Transverse colon (tissue), 4 donors: ENCODE data around the gene FCHSD1. TPM values are rescaled to one million over a fixed set of nuclear protein-coding genes. Genes with fewer than 3 reads are reported as not detected.
A peak's percentile ranks its signal among the peaks of the same experiment; 100 is the strongest.

Experiments used
- DNase-seq: peaks from one replicate; pipeline ENCODE4 v3.0.0-alpha.2; 2019
- H3K27ac ChIP-seq, 4 donors: fragments of 200-600 bp; sonication (generic); 2 replicates each; pipeline ENCODE4 v1.5.1; 2016 to 2018; ENCODE audit warnings: inconsistent platforms in 4 of 4
- H3K27me3 ChIP-seq: fragments of 200-600 bp; sonication (generic); 2 replicates; pipeline ENCODE4 v1.5.1; 2017; ENCODE audit warnings: inconsistent platforms
- H3K36me3 ChIP-seq, 4 donors: fragments of 200-600 bp; sonication (generic); 2 replicates each; pipeline ENCODE4 v1.5.1; 2017 to 2019; ENCODE audit warnings: inconsistent platforms in 4 of 4
- H3K4me1 ChIP-seq, 4 donors: fragments of 200-600 bp; sonication (generic); 2 replicates each; pipeline ENCODE4 v1.5.1; 2017 to 2020; ENCODE audit warnings: inconsistent platforms in 4 of 4
- H3K4me3 ChIP-seq, 4 donors: fragments of 200-600 bp; sonication (generic); 1 replicate in 1 of 4; 2 replicates in 3 of 4; pipeline versions ENCODE4 v1.5.1 to v1.6.1; 2017 to 2019; ENCODE audit warnings: inconsistent platforms in 4 of 4
- H3K9me3 ChIP-seq, 2 donors: fragments of 200-600 bp; sonication (generic); 2 replicates each; pipeline ENCODE4 v1.5.1; 2017 to 2019; ENCODE audit warnings: inconsistent platforms in 2 of 2
- EP300 ChIP-seq: sonication (generic); formaldehyde crosslinking; IDR thresholded peaks from one replicate; pipeline ENCODE4 v1.6.1; 2017; ENCODE audit warnings: antibody characterized with exemption, low read depth
- POLR2A ChIP-seq: fragments of 450-650 bp; IDR thresholded peaks from one replicate; pipeline ENCODE4 v1.6.1; 2016; ENCODE audit warnings: antibody characterized with exemption, mild to moderate bottlenecking, moderate library complexity
- POLR2AphosphoS5 ChIP-seq, 3 donors: sonication (generic); formaldehyde crosslinking; IDR thresholded peaks; one replicate each; pipeline ENCODE4 v1.6.1; 2016; ENCODE audit warnings: antibody characterized with exemption in 3 of 3
- WGBS, 2 donors: methylation state at CpG; one replicate each; pipeline ENCODE4 v1.1.5; 2018; ENCODE audit warnings: low coverage in 1 of 2; 5-methylcytosine and 5-hydroxymethylcytosine counted together
- in situ Hi-C, 4 donors: fragments of 200-750 bp; cut with MboI; loops; one replicate each; pipeline versions ENCODE4 v1.15.0 to v1.15.1; 2017; ENCODE audit warnings: low sequenced_read_pairs in 3 of 4, low pct_ligation_motif_present in 1 of 4, low pct_unique_long_range_greater_than_20kb in 1 of 4
- intact Hi-C: fragments of 100-400 bp; cut with DNase I; formaldehyde crosslinking; loops from one replicate; pipeline ENCODE4 v1.15.1; 2023; ENCODE audit warnings: low total_unique reads
- total RNA-seq, 4 donors: library from RNA; depleted of rRNA; stranded (reverse); fragments of >200 nt; gene quantifications; one replicate each; pipeline ENCODE4 v1.1.0, GENCODE V29; 2016
- TF ChIP-seq, protein P1 (sequence below), 5 experiments: fragments of 200-600 bp in 3 of 5; fragments of 450-650 bp in 2 of 5; sonication (generic) in 3 of 5; IDR thresholded peaks; 1 replicate in 2 of 5; 2 replicates in 3 of 5; pipeline ENCODE4 v1.5.1; 2016 to 2017; ENCODE audit warnings: antibody characterized with exemption in 5 of 5, inconsistent platforms in 3 of 5, mild to moderate bottlenecking in 2 of 5, moderate library complexity in 1 of 5

Gene FCHSD1
- total RNA-seq, 4 donors from 2014 or later = 26.1 to 69.9 (median 43.1) TPM

DNA sequence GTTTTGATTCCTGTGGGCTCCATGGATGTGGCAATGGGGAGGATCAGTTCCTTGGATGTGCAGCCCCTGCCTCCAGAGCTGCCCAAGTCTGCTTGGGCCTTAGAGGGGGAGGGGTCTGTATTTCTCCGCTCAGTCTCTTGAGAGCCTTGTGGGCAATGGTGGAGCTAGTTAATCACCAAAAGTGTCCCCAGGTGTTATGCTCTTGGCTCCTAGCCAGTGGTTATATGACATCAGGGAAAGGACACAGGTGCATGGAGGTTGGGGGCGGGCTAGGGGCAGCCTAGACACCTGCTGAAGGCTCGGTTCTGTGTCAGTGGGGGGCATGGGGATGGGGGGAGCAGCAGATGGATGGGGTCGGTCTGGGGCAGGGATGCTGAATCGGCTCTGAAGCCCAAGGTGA, 43.3 kb upstream of the FCHSD1 start:
- TF ChIP-seq POLR2A (no peak), POLR2AphosphoS5 (IDR thresholded peaks at IDR 0.05) (no peak), EP300 (no peak)
- TF ChIP-seq, protein P1, sequence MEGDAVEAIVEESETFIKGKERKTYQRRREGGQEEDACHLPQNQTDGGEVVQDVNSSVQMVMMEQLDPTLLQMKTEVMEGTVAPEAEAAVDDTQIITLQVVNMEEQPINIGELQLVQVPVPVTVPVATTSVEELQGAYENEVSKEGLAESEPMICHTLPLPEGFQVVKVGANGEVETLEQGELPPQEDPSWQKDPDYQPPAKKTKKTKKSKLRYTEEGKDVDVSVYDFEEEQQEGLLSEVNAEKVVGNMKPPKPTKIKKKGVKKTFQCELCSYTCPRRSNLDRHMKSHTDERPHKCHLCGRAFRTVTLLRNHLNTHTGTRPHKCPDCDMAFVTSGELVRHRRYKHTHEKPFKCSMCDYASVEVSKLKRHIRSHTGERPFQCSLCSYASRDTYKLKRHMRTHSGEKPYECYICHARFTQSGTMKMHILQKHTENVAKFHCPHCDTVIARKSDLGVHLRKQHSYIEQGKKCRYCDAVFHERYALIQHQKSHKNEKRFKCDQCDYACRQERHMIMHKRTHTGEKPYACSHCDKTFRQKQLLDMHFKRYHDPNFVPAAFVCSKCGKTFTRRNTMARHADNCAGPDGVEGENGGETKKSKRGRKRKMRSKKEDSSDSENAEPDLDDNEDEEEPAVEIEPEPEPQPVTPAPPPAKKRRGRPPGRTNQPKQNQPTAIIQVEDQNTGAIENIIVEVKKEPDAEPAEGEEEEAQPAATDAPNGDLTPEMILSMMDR (IDR thresholded peaks at IDR 0.05) = no peak
- in situ Hi-C loops (loop anchor here (5.0 to 25.0 kb wide), 5 partner anchors 260 to 443 kb away; partner anchors contain the start of genes PCDH12 (in 3 of the 4) and RNF14 (in 1 of the 4)), intact Hi-C loops (loop anchor here (5.0 kb wide), 1 partner anchor 263 kb away; the partner anchor contains the start of gene PCDH12)
- no peak for DNase-seq
- Histone ChIP-seq H3K36me3 (no peaks in the 10 kb centered on the region), H3K27me3 (peaks cover 20% of the 10 kb centered on the region), H3K4me1 (peaks cover 4 to 12% (median 4%) of the 10 kb centered on the region in 4 donors), H3K27ac (no peak overlapping the region), H3K4me3 (no peak overlapping the region), H3K9me3 (no peaks in the 10 kb centered on the region)
- WGBS, 2 donors = 60% methylated on average over 5 of the region's 5 CpGs; no CpG with 5 or more reads in 1 of the 2 donors

DNA sequence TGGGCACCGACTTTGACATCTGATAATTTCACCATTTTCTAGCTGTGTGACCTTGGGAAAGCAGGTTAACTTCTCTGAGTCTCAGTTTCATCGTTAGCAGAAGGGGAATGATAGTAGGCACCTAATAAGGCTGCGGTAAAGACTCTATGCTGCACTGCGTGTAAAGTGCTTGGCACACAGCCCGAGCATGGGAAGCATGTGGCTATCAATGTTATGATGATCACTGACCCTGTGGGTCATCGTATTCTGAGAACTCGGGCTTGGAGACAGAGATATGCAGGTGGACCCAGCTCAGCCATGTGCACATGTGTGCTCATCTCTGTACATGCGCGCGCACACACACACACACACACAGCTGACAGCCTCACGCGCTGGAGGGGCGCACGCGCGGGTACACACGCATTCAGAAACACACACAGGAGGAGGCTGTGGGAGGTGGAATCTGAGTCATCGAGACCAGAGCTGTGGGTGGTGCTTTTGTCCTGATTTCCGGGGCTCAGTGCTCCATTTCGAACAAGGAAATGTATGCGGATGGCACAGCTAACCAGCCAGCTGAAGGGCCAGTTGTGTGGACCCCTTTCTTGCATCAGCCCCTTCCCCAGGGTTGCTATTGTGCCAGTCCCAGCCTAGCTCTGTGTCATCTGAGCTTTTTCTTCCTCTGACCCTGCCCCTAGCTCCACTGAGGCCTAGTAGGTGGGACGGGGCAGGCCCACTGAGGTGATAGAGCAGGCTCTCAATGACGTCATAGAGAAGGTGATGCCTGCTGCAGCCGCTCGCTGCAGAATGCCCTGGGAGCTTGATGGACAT, 41.9 kb upstream of the FCHSD1 start:
- intact Hi-C loops (loop anchor here (5.0 kb wide), 1 partner anchor 264 kb away; the partner anchor contains the start of gene PCDH12), in situ Hi-C loops (loop anchor here (5.0 to 25.0 kb wide), 5 partner anchors 262 to 444 kb away; partner anchors contain the start of genes PCDH12 (in 3 of the 4) and RNF14 (in 1 of the 4))
- no peak for DNase-seq
- Histone ChIP-seq H3K4me1 (peaks cover 4 to 12% (median 4%) of the 10 kb centered on the region in 4 donors), H3K4me3 (no peak overlapping the region), H3K9me3 (no peaks in the 10 kb centered on the region), H3K36me3 (no peaks in the 10 kb centered on the region), H3K27me3 (peaks cover 6% of the 10 kb centered on the region), H3K27ac (no peak overlapping the region)
- WGBS, 2 donors = 73 to 95% methylated on average over 4 to 25 of the region's 25 CpGs
- TF ChIP-seq, protein P1 (IDR thresholded peaks at IDR 0.05) = no peak
- no peak for TF ChIP-seq POLR2A
- TF ChIP-seq EP300 = no peak

DNA sequence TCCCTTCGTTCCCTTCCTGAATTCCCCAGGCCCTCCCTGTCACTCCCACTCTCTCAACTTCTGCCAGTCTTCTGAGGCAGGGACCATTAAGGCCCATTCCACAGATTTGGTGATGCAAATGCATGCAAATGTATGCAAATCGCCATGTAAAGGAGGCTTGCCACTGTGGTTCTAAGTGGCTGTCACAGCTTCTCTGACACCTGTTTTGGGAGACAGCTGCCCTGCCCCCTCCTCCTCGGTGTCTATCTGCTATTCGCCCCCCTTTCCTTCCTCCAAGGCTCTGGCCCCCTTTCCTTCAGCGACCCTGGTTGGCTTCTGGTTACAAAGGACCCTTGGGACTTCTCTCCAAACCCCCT, 41.3 kb upstream of the FCHSD1 start:
- H3K36me3 ChIP-seq = no peaks in the 10 kb centered on the region
- peaks cover 4 to 12% (median 4%) of the 10 kb centered on the region in 4 donors for H3K4me1 ChIP-seq
- 35 to 40% methylated on average over 2 to 5 of the region's 5 CpGs for WGBS, 2 donors
- TF ChIP-seq EP300 = no peak
- TF ChIP-seq, protein P1 (IDR thresholded peaks at IDR 0.05) = no peak
- no peak for TF ChIP-seq POLR2AphosphoS5 (IDR thresholded peaks at IDR 0.05)
- no peak for TF ChIP-seq POLR2A
- H3K9me3 ChIP-seq = no peaks in the 10 kb centered on the region
- intact Hi-C loops = loop anchor here (5.0 kb wide), 1 partner anchor 265 kb away; the partner anchor contains the start of gene PCDH12
- H3K4me3 ChIP-seq = peak overlapping the region in 2 of 4 donors; percentile 17 to 32
- no peak overlapping the region for H3K27ac ChIP-seq
- no peak for DNase-seq
- peaks cover under 1% of the 10 kb centered on the region for H3K27me3 ChIP-seq
- in situ Hi-C loops = loop anchor here (5.0 to 25.0 kb wide), 5 partner anchors 262 to 445 kb away; partner anchors contain the start of genes PCDH12 (in 3 of the 4) and RNF14 (in 1 of the 4)

DNA sequence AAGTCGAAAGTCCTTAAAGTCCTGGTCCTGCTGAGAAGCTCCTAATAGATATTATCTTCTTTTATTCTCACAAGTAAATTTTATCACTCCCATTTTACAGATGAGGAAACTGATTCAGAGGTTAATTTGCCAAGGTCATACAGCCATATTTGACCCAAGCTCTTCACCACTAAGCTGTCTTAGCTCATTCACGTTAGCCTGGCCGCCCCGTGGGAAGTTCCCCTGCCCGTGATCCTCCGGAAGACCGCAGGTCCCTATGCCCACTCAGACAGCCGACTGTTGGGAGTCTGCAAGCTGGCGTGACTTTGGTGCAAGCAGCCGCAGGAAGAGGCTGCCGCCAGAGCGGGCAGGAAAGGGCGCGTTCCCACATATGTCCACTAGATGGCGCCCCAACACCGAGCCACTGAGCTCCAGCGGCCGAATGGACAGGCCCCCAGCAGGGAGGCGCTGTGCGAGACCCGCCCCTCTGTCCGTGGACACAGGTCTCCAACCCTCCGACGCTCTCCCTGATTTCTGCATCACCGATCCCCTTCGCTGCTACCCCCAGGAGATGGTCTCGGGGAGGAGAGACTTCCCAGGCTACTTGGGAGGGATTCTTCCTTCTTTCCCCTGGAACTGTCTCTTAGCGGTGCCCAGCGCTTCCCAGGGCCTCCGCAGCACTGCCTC, 40.8 kb upstream of the FCHSD1 start:
- TF ChIP-seq POLR2A = no peak
- TF ChIP-seq, protein P1 (IDR thresholded peaks at IDR 0.05) = peak; percentile 98 to 100 (median 99)
- Histone ChIP-seq H3K27ac (no peak overlapping the region), H3K27me3 (no peaks in the 10 kb centered on the region), H3K4me3 (peak overlapping the region in 2 of 4 donors; percentile 17 to 32), H3K9me3 (no peaks in the 10 kb centered on the region), H3K36me3 (no peaks in the 10 kb centered on the region), H3K4me1 (peaks cover 4 to 12% (median 4%) of the 10 kb centered on the region in 4 donors)
- DNase-seq = peak; percentile 91
- intact Hi-C loops (loop anchor here (5.0 kb wide), 1 partner anchor 265 kb away; the partner anchor contains the start of gene PCDH12), in situ Hi-C loops (loop anchor here (5.0 to 25.0 kb wide), 5 partner anchors 263 to 445 kb away; partner anchors contain the start of genes PCDH12 (in 3 of the 4) and RNF14 (in 1 of the 4))
- WGBS, 2 donors = 4% methylated on average over 29 of the region's 30 CpGs; no CpG with 5 or more reads in 1 of the 2 donors
